ENCODE results near the gene TIGD4. TPM values are rescaled to one million over a fixed set of nuclear protein-coding genes. Genes with fewer than 3 reads are reported as not detected.

TIGD4 gene
- total RNA-seq, 2 donors from 2014 or later = 0.49 TPM; not detected in 1

DNA sequence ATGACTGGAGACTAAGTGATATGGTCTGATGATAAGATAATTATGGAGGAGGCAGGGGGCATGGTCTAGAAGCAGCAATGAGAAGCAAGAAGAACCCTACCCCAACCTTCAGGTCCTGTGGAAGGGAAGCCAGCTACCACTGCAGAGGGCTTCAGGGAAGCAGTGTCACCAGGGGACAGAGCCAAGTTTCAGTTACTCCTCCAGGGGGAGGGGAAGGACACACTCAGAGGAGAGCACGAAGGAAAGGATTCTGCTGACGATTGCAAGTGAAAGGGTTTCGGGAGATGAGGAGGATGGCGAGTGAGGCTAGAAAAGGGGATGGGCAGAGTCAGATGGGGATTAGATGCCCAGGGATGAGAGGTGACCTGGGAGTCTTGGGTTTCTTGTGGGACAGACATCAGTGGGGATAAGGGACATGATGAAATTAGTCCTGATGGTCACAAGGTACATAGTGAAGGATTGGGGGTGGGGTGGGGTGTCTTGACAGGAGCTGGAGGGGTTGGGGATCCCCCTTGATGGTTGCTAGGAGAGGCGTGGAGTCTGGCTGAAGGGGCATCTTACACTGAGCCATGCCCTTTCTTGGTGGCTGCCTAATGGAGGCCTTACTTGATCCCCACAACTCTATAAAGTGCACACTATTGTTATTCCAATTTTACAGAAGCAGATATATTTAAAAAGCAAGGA lies 45.4 kb downstream of the TIGD4 start:
- TF ChIP-seq, protein P1, sequence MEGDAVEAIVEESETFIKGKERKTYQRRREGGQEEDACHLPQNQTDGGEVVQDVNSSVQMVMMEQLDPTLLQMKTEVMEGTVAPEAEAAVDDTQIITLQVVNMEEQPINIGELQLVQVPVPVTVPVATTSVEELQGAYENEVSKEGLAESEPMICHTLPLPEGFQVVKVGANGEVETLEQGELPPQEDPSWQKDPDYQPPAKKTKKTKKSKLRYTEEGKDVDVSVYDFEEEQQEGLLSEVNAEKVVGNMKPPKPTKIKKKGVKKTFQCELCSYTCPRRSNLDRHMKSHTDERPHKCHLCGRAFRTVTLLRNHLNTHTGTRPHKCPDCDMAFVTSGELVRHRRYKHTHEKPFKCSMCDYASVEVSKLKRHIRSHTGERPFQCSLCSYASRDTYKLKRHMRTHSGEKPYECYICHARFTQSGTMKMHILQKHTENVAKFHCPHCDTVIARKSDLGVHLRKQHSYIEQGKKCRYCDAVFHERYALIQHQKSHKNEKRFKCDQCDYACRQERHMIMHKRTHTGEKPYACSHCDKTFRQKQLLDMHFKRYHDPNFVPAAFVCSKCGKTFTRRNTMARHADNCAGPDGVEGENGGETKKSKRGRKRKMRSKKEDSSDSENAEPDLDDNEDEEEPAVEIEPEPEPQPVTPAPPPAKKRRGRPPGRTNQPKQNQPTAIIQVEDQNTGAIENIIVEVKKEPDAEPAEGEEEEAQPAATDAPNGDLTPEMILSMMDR (IDR thresholded peaks at IDR 0.05) = no peak
- Histone ChIP-seq H3K36me3 (no peaks in the 10 kb centered on the region), H3K4me1 (ENCODE audit: control insufficient read depth in 1 of 2, low read depth in 2 of 2) (no peaks in the 10 kb centered on the region), H3K9me3 (no peaks in the 10 kb centered on the region), H3K27ac (no peak overlapping the region), H3K27me3 (replicated peaks; ENCODE audit: insufficient read depth) (no peaks in the 10 kb centered on the region), H3K4me3 (no peak overlapping the region)
- DNase-seq (ENCODE audit: low spot score) (no peak), ATAC-seq (ENCODE audit: insufficient number of reproducible peaks, low FRiP score, low read depth) (no peak)

DNA sequence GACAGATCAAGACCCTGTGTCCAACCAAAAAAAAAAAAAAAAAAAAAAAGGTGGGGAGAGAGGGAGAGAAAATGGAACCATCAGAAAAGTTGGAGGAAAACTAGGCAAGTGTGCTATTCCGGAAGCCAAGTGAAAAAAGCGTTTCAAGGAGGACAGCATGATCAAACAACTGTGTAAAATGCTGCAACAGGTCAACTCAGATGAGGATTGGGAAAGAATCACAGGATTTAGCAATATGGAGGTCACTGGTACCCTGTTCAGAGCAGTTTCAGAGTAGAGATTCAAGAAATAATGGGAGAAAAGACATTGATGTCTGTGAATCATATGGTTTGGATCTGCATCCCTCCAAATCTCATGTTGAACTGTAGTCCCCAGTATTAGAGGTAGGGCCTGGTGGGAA lies 47.5 kb downstream of the TIGD4 start:
- ATAC-seq (ENCODE audit: insufficient number of reproducible peaks, low FRiP score, low read depth) (no peak), DNase-seq (ENCODE audit: low spot score) (no peak)
- H3K4me1 ChIP-seq (ENCODE audit: control insufficient read depth in 1 of 2, low read depth in 2 of 2) = no peaks in the 10 kb centered on the region
- no peak overlapping the region for H3K27ac ChIP-seq
- TF ChIP-seq, protein P1 (IDR thresholded peaks at IDR 0.05) = no peak
- no peaks in the 10 kb centered on the region for H3K36me3 ChIP-seq
- H3K9me3 ChIP-seq = no peaks in the 10 kb centered on the region
- no peak overlapping the region for H3K4me3 ChIP-seq
- H3K27me3 ChIP-seq (replicated peaks; ENCODE audit: insufficient read depth) = no peaks in the 10 kb centered on the region

DNA sequence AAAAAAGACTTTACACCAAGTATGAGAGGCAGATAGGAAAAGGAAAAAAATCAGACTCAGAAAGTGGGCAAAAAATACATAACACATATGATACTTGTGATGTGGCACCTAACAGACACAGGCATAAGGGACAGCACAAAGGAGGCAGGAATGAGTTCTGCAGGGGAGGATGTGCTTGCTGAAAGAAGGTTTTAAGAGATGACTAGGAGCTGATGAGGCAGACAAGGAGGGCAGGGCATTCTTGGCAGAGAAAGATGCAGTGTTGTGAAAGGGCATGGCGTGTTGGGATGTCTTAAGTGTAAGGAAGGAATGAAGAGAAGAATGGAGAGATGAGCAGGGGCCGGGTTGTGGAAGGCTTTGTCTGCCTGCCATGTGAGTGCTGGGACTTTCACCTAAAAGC lies 50.1 kb downstream of the TIGD4 start:
- H3K27me3 ChIP-seq (replicated peaks; ENCODE audit: insufficient read depth) = no peaks in the 10 kb centered on the region
- H3K27ac ChIP-seq = no peak overlapping the region
- H3K36me3 ChIP-seq = no peaks in the 10 kb centered on the region
- no peak overlapping the region for H3K4me3 ChIP-seq
- H3K9me3 ChIP-seq = no peaks in the 10 kb centered on the region
- TF ChIP-seq, protein P1 (IDR thresholded peaks at IDR 0.05) = no peak
- DNase-seq (ENCODE audit: low spot score) (no peak), ATAC-seq (ENCODE audit: insufficient number of reproducible peaks, low FRiP score, low read depth) (no peak)
- no peaks in the 10 kb centered on the region for H3K4me1 ChIP-seq (ENCODE audit: control insufficient read depth in 1 of 2, low read depth in 2 of 2)

DNA sequence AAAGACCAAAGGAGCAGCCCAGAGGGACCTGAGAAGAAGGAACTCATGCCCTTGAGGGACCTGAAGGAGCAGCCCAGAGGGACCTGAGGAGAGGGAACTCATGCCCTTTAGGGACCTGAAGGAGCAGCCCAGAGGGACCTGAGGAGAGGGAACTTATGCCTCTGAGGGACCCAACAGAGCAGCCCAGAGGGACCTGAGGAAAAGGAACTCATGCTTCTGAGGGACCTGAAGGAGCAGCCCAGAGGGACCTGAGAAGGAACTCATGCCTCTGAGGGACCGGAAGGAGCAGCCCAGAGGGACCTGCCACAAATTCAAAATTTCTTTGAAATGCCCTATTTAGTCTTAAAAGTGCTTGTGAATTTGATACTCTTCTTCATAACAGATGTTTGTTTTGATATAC lies 51.2 kb downstream of the TIGD4 start:
- no peak overlapping the region for H3K4me3 ChIP-seq
- DNase-seq (ENCODE audit: low spot score) = no peak

DNA sequence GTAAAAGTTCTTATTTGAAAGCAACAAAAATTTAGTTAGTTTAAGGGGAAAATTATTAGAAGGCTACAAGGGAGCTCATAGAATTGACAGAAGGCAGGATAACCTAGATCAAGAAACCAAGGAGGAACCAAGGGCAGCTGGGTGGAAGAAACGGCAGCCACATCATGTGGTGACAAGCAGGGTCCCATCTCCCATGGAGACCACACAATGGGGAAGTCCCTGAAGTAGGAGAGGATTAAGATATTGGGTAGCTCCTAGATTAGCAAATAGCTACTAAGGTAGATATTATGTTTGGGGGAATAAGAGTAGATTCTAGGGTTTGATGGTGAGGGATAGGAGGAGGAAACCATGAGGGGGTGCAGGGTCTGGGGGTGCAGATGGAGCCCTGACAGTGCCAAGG lies 51.7 kb downstream of the TIGD4 start:
- TF ChIP-seq, protein P1 (IDR thresholded peaks at IDR 0.05) = no peak
- H3K4me3 ChIP-seq = no peak overlapping the region
- H3K9me3 ChIP-seq = no peaks in the 10 kb centered on the region
- H3K36me3 ChIP-seq = no peaks in the 10 kb centered on the region
- H3K4me1 ChIP-seq (ENCODE audit: control insufficient read depth in 1 of 2, low read depth in 2 of 2) = no peaks in the 10 kb centered on the region
- no peaks in the 10 kb centered on the region for H3K27me3 ChIP-seq (replicated peaks; ENCODE audit: insufficient read depth)
- DNase-seq (ENCODE audit: low spot score) (no peak), ATAC-seq (ENCODE audit: insufficient number of reproducible peaks, low FRiP score, low read depth) (no peak)
- H3K27ac ChIP-seq = no peak overlapping the region

More for the DNA sequence above, 51.2 kb downstream of the TIGD4 start:
- ATAC-seq (ENCODE audit: insufficient number of reproducible peaks, low FRiP score, low read depth) = no peak
- H3K4me1 ChIP-seq (ENCODE audit: control insufficient read depth in 1 of 2, low read depth in 2 of 2) = no peaks in the 10 kb centered on the region
- TF ChIP-seq, protein P1 (IDR thresholded peaks at IDR 0.05) = no peak
- H3K27ac ChIP-seq = no peak overlapping the region
- no peaks in the 10 kb centered on the region for H3K27me3 ChIP-seq (replicated peaks; ENCODE audit: insufficient read depth)
- no peaks in the 10 kb centered on the region for H3K36me3 ChIP-seq
- H3K9me3 ChIP-seq = no peaks in the 10 kb centered on the region

Measured in thoracic aorta (tissue), 2 donors.